Stimulated activated CD4-positive, alpha-beta T cell treated with anti-CD3 and anti-CD28 coated beads, TNF-alpha, amount 100 ng/mL, for 24 hours (primary cell): ENCODE measurements around the gene KMT2A.
"Not testable (repeated sequence)": the region's sequence is repeated elsewhere in the genome, so short reads cannot be mapped to it uniquely, and the experiment has no call there.

ENCODE experiments used
- DNase-seq, 3 experiments: peaks; one replicate each; pipeline ENCODE4 v3.0.0-alpha.2; 2020; ENCODE audit warnings: low read depth in 3 of 3

KMT2A gene

GRCh38 chr11:118434553-118435289 is 1.6 kb upstream of the KMT2A start:
- peak; percentile 24 to 36 (median 29) for DNase-seq

DNA sequence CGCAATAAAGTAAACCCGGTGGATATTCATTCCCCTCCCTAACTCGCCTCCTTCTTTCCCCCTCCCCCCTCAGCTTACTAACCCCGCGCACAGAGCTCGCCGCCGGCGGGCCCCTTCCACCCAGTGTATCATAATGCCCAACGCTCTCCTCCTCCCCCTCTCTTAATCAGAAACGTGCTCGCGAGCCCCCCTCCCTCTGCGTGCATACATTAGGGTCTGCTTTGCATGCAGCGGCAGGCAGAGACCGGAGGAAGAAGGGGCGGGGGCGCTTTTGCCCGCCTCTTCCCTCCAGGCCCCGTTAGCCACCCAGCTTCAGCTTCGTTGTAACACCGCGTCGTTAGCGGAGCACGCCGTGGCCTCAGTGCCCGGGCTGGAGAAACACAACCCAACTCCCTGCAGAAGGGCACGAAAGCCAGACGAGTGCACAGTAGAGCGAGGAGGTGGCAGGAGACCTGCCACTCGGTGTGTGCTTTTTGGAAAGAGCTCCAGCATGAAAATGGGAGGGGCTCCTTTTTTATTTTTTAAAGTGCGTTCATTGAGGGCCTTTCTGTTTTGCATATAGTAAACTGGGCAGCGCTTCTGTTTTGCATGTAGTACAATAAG is 901 bp upstream of the KMT2A start:
- peak; percentile 36 to 69 (median 45) for DNase-seq

DNA sequence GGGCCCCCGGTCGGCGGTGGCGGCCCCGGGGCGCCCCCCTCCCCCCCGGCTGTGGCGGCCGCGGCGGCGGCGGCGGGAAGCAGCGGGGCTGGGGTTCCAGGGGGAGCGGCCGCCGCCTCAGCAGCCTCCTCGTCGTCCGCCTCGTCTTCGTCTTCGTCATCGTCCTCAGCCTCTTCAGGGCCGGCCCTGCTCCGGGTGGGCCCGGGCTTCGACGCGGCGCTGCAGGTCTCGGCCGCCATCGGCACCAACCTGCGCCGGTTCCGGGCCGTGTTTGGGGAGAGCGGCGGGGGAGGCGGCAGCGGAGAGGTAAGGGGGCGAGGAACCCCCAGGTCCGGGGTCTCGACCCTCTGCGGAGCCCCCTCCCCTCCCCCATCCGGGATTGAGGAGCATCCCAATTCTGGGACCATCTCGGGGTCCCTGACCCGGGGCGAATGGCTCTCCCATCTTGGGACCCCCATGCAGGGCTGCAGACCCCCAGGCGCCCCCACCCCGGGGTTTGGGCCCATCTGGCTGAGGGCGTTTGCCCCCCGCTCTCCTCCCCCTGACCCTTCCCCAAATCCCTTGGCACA is 431 bp downstream of the KMT2A start:
- DNase-seq: peak in 1 of 3 experiments; percentile 10

DNA sequence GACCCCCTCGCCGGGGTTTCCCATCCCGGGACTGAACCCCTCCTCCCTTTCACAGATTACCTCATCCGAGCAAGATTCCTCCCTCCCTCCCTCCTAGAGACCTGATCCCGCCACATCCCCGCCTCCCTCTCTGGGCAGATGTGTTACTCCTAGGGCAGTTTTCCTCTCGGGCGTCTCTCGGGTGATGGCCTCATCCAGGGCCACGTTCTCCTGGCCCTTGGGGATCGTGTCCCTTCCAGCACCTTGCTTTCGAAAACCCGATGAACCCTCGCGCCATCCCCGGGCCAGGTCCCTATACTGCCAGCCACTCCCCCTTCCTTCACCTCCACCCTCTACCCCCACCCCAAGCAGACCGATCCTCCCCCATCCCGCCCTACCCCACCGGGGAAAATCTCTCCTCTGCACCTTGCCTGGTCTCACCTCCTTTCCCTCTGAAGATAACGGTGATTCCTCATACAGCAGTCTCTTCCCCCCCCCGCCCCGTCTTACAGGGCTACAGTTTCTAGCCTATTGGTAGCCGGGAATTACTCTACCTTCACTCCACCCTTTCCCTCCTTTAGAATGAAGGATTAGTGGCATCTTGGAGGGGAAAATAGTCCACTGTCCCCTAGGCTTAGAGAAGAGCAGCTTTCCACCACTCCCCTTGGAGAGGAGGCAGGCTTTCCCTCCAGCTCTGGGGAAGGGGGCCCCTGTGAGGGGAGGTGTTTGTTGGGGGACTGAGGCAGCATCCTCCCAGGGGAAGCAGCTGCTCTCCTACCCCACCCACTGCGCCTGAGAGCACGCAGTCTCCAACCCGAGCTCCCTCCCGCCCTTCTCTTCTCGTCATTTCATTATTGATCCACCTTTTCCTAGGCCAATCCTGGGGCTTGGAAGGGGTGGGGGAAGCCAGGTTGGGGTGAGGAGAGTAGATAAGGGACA is 1.2 kb downstream of the KMT2A start:
- peak in 2 of 3 experiments; percentile 18 to 52 for DNase-seq

DNA sequence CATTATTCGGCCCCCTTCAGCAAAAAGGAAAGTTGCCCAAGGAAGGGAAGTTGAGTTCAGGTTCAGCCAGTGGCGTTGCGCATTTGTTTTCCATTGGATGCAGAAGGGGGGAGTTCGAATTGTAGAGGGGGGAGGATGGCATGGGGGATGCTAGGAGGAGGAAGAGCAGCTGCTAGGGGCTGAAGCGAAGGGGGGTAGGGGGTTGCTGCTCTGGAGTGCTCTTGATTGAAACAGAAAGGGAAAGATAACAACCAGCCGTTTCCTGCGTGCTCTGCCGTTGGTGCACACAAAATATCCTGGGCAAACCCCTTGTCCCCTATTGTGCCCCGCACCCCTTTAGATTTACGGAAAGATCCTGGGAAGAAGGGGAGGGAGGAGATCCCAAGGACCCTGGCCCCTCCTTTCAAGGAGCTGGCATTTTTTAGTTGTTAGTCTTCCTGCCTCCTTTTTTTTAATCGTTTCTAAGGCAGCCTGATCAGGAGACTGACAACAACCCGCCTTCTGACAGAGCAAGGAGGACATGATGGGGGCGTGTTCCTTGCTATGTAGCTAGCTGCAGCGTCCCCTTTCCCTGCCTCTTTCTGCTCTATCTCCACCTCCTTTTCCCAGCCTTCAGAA is 2.1 kb downstream of the KMT2A start:
- DNase-seq: peak; percentile 13 to 34 (median 33)

- DNase-seq: no peak
These were observed 3.4 kb downstream of the KMT2A start for GRCh38 chr11:118439646-118440045.

GRCh38 chr11:118441770-118442275 is 5.5 kb downstream of the KMT2A start:
- DNase-seq: no peak

DNA sequence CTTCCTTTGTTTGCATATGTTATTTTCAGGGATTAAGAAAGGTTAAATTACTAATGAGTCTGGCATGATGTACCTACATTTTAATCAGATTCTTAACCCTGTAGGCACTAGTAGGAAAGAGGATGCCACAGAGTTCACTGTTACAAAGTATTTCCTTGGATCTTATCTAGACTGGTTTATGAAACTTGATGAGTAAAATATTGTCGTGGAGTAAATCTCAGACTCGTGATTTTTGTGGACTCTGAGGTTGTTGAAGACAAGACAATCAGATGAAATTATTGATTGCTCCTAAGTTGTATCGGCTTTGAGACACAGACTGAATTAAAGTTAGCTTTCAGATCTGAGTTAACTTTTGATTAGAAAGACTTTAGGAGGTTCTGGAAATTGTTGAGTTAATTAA is 6.0 kb downstream of the KMT2A start:
- no peak for DNase-seq

DNA sequence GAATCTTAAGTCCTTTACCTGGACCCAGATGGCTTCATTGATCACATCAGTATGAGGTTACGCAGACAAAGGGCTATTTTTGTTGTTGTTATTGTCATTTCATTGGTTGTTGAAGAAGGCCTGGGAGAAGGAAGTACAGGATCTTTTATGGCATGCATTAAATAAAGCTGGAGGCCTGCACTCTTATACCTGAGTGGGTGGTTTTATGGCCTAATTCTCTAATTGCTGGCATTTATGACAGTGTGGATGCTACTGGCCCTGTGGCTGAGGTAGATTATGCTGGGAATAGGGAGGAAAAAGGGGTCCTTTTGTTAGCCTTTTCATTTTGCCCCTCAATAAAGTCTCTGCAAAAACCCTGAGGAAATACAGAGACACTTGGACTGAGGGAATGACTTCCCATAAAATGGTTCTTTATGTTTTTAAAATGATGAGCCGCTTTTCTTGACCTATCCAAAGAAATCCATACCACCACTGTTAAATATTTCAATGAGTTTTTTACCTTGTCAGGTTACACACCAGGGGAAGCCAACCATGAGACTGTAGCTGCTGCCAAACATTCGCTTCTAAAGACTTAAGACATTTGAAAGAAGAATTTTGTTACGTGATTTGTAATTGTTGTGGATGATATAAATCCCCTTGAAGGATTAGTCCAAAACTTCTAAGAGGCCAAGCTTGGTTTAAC is 6.8 kb downstream of the KMT2A start:
- DNase-seq: no peak

DNA sequence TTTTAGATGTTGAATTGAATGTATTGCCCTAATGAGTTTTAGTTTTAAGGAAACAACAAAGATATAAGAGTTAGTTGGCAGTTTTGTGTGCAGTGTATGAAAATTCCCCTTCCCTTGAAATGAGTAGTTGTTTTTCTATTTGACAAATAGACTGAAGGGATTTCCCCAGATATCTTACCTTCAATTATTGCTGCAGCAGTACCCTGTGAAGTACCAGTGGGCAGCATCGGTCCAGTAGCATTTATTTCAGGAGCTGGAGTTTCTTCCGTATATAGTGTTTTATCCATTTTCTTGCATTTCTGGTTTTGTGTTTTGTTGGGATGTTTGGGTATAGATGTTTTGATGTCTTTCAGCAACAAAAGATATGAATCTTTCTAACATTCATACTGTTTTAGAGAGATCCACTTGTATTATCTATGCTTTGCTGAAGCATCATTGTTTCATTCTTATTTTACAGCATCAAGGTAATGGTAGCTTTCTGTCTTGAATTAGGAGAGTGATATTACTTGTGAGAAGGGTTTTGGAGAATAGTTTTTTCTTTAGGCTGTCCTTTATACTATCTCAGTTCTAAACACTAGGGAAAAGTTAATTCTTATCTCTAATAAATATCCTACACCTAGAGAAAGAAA is 7.4 kb downstream of the KMT2A start:
- DNase-seq: no peak

- no peak for DNase-seq
These were observed 11.1 kb downstream of the KMT2A start for GRCh38 chr11:118447423-118447822.

GRCh38 chr11:118448294-118448693 is 12.0 kb downstream of the KMT2A start:
- DNase-seq: no peak

GRCh38 chr11:118449316-118449918 is 13.1 kb downstream of the KMT2A start:
- no peak for DNase-seq

DNA sequence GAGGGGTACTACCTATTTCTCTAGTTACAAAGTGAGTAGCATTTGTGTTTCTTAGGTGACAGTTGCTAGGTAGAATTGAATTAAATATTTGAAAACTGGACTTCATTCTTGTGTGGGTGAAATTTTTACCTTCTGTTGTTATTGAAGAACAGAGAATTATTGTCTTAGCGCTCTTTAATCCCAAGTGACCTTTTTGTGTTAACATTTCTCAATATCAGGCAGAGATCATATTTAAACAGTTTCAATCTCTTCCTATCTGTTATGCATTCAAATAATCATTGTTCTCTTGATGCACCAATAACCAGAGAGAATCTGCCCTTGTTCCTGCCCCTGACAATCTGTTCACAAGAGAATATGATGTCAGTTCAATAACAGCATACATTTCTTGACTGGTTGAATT is 14.2 kb downstream of the KMT2A start:
- DNase-seq: no peak

DNA sequence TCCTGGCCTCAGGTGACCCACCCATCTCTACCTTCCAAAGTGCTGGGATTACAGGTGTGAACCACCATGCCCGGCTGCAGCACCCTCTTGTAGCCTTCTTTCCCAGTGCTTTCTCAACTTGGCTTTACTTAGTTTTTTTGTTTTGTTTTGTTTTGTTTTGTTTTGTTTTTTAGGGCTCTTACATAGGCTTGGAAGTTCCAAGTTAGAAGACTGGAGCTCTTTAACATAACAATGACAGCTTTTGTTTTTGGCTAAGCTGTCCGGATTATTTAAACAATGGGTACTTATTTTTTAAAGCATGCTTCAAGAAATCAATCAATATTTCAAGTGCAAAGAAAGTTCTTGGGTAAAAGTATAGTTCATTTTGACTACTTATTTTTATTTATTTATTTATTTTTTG is 25.9 kb downstream of the KMT2A start:
- DNase-seq: no peak

DNA sequence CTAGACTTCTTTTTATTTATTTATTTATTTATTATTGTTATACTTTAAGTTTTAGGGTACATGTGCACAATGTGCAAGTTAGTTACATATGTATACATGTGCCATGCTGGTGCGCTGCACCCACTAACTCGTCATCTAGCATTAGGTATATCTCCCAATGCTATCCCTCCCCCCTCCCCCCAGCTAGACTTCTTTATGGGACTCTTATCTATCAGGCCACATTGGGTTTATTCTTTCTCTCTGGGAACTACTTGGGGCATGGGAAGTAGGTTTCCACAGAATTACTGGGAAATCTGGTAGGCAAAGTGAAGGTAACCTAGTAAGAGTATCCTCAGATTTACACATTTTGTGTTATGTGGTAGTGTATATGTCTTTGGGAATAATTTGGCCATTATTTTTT is 32.7 kb downstream of the KMT2A start:
- DNase-seq: not testable (repeated sequence)

DNA sequence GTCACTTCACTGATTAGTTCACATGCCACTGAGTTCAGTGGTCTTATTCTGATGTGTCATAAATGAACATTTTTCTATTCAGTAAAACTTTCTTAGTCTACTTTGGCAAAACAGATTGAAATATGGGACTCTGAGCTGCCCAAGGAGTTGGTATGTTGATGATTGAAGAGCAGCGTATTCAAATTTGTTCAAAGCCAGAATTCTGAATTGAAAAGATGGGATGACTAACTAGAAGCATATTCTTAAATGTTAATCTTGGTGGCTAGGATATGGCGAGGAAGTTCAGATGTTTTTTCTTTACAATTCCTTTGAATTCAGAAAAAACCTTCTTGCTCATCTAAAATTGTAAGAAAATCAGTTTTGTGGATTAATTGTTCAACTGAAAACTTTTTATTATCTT is 34.7 kb downstream of the KMT2A start:
- DNase-seq: no peak

DNA sequence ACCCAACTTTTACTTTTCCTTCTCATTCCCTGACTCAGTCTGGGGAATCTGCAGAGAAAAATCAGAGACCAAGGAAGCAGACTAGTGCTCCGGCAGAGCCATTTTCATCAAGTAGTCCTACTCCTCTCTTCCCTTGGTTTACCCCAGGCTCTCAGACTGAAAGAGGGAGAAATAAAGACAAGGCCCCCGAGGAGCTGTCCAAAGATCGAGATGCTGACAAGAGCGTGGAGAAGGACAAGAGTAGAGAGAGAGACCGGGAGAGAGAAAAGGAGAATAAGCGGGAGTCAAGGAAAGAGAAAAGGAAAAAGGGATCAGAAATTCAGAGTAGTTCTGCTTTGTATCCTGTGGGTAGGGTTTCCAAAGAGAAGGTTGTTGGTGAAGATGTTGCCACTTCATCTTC is 37.2 kb downstream of the KMT2A start:
- no peak for DNase-seq

DNA sequence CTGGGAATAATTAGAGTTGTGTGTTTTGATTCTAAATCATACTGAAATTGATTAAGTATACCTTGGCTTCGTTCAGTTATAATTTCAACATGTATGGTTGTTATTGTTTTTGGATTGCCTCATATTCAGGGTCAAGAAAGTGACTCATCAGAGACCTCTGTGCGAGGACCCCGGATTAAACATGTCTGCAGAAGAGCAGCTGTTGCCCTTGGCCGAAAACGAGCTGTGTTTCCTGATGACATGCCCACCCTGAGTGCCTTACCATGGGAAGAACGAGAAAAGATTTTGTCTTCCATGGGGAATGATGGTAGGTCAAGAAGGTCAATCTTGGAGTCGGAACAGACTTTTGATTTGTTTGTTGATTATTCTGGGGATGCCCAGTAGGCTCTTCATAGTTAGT is 40.4 kb downstream of the KMT2A start:
- DNase-seq: no peak

- not testable (repeated sequence) for DNase-seq
These were observed 44.9 kb downstream of the KMT2A start for GRCh38 chr11:118481238-118481637.
